GM12878 (cell line): ENCODE results near the gene GSS. TPM values are rescaled to one million over a fixed set of nuclear protein-coding genes. Genes with fewer than 3 reads are reported as not detected.

Experiments
- ATAC-seq: fragments of 200-7000 bp; cut with Tn5 transposase; 3 replicates; pipeline ENCODE4 v1.9.1; 2020; ENCODE audit warnings: mild to moderate bottlenecking, moderate library complexity
- BruUV-seq: library from RNA; stranded (reverse); fragments of 400-500 nt; replicated peaks from 2 replicates; lab custom pipeline; 2021; lab: Mats Ljungman, UMichigan
- CTCF ChIA-PET: fragments of 300-600 bp; sonication (Branson Sonifier 250); formaldehyde crosslinking; extraction: SDS; loops from one replicate; lab custom pipeline; 2021; ENCODE audit warnings: inconsistent platforms; lab: Yijun Ruan, JAX
- POLR2A ChIA-PET: fragments of 350-600 bp; formaldehyde crosslinking; extraction: SDS; loops from one replicate; lab custom pipeline; 2021; ENCODE audit warnings: inconsistent platforms; lab: Charles Lee
- RAD21 ChIA-PET: fragments of 300-600 bp; sonication (Branson Sonifier 250); formaldehyde crosslinking; loops from one replicate; lab custom pipeline; 2023; ENCODE audit warnings: antibody characterized with exemption; ENCODE audit not compliant: unreplicated experiment; lab: Charles Lee
- SMC1A ChIA-PET: fragments of 300-600 bp; sonication (Branson Sonifier 250); formaldehyde crosslinking; loops from one replicate; lab custom pipeline; 2023; ENCODE audit not compliant: unreplicated experiment, uncharacterized antibody; lab: Charles Lee
- DNase-seq: peaks from one replicate; pipeline ENCODE4 v3.0.0-alpha.2; 2011; ENCODE audit warnings: low read depth, low spot score
- FAIRE-seq: peaks from 3 replicates; lab custom pipeline; 2011; peaks lifted over from hg19 to GRCh38; lab: Jason Lieb, UNC
- H2AFZ ChIP-seq: 2 replicates; pipeline ENCODE4 v1.6.0; 2011; ENCODE audit warnings: low read depth, low read length, control low read depth; ENCODE audit not compliant: control insufficient read depth
- H3K27ac ChIP-seq: 2 replicates; pipeline ENCODE4 v1.5.1; 2011; ENCODE audit warnings: control low read depth; ENCODE audit not compliant: control insufficient read depth, insufficient read depth
- H3K27me3 ChIP-seq, 2 experiments: replicated peaks in 1 of 2; 2 replicates each; pipeline versions ENCODE4 v1.6.0 to v1.6.1; 2011; ENCODE audit warnings: low read length in 1 of 2; ENCODE audit not compliant: control insufficient read depth in 2 of 2, insufficient read depth in 2 of 2
- H3K36me3 ChIP-seq, 2 experiments: 2 replicates each; pipeline ENCODE4 v1.5.1; 2011; ENCODE audit warnings: low read length in 1 of 2; ENCODE audit not compliant: control insufficient read depth in 2 of 2, insufficient read depth in 2 of 2
- H3K4me1 ChIP-seq: 2 replicates; pipeline ENCODE4 v1.6.1; 2011; ENCODE audit warnings: mild to moderate bottlenecking, low read length, moderate library complexity, mixed read lengths; ENCODE audit not compliant: control insufficient read depth, insufficient read depth
- H3K4me2 ChIP-seq: 2 replicates; pipeline ENCODE4 v1.6.0; 2011; ENCODE audit warnings: control low read depth; ENCODE audit not compliant: control insufficient read depth, insufficient read depth
- H3K4me3 ChIP-seq: fragments of 200-600 bp; sonication (generic); 2 replicates; pipeline ENCODE4 v1.5.1; 2016
- H3K79me2 ChIP-seq: 2 replicates; pipeline ENCODE4 v1.6.0; 2011; ENCODE audit warnings: low read length; ENCODE audit not compliant: control insufficient read depth, insufficient read depth
- H3K9ac ChIP-seq: 2 replicates; pipeline ENCODE4 v1.8.0; 2011; ENCODE audit warnings: low read length, control low read depth, mixed read lengths; ENCODE audit not compliant: control insufficient read depth, insufficient read depth
- H3K9me3 ChIP-seq: replicated peaks from 3 replicates; pipeline ENCODE4 v1.5.1; 2011; ENCODE audit warnings: mild to moderate bottlenecking, low read length; ENCODE audit not compliant: control insufficient read depth, insufficient read depth
- H4K20me1 ChIP-seq: 2 replicates; pipeline ENCODE4 v1.6.0; 2011; ENCODE audit not compliant: control insufficient read depth, insufficient read depth
- BACH1 ChIP-seq: fragments of 450-650 bp; IDR thresholded peaks from 2 replicates; pipeline ENCODE4 v1.6.1; 2017; ENCODE audit warnings: mild to moderate bottlenecking, borderline replicate concordance
- KAT2A ChIP-seq: conservative IDR thresholded peaks from 2 replicates; pipeline ENCODE4 v1.6.1; 2011; ENCODE audit warnings: low read depth, low read length; ENCODE audit not compliant: control insufficient read depth
- MEF2A ChIP-seq: IDR thresholded peaks from 2 replicates; pipeline ENCODE4 v1.6.1; 2011; ENCODE audit warnings: low read depth, mild to moderate bottlenecking, low read length, moderate library complexity; ENCODE audit not compliant: insufficient read depth
- MYB ChIP-seq: fragments of 150-350 bp; IDR thresholded peaks from 2 replicates; pipeline ENCODE4 v1.6.1; 2014; ENCODE audit warnings: mild to moderate bottlenecking, low read depth, low read length, borderline replicate concordance
- PAX8 ChIP-seq: fragments of 450-650 bp; IDR thresholded peaks from 2 replicates; pipeline ENCODE4 v1.6.1; 2017; ENCODE audit warnings: mild to moderate bottlenecking, moderate library complexity
- RELA ChIP-seq: fragments of 450-650 bp; IDR thresholded peaks from 2 replicates; pipeline ENCODE4 v1.8.0; 2014; ENCODE audit warnings: borderline replicate concordance; ENCODE audit not compliant: partially characterized antibody
- SMAD5 ChIP-seq: IDR thresholded peaks from 2 replicates; pipeline ENCODE4 v1.6.1; 2016; ENCODE audit warnings: antibody characterized with exemption, low read depth
- SUZ12 ChIP-seq: fragments of 200-600 bp; sonication (generic); IDR thresholded peaks from one replicate; pipeline ENCODE4 v1.6.1; 2018; ENCODE audit warnings: antibody characterized with exemption, mild to moderate bottlenecking; ENCODE audit not compliant: unreplicated experiment
- TCF12 ChIP-seq: IDR thresholded peaks from 2 replicates; pipeline ENCODE4 v1.6.1; 2011; ENCODE audit warnings: low read depth, mild to moderate bottlenecking, low read length
- TCF7 ChIP-seq: IDR thresholded peaks from 2 replicates; pipeline ENCODE4 v1.6.1; 2014; ENCODE audit warnings: antibody characterized with exemption, borderline replicate concordance
- ZNF217 ChIP-seq: fragments of 450-650 bp; IDR thresholded peaks from 2 replicates; pipeline ENCODE4 v1.6.1; 2017; ENCODE audit warnings: antibody characterized with exemption, mild to moderate bottlenecking
- WGBS: methylation state at CpG from one replicate; pipeline ENCODE4 v1.1.6; 2016; ENCODE audit warnings: low lambda C conversion rate; ENCODE audit not compliant: insufficient replicate concordance, insufficient coverage; ENCODE audit errors: missing lambda C conversion rate; 5-methylcytosine and 5-hydroxymethylcytosine counted together
- in situ Hi-C: fragments of 300-500 bp; cut with MboI; formaldehyde crosslinking; loops from 9 replicates; pipeline ENCODE4 v1.14.3; 2018; ENCODE audit warnings: mixed read lengths
- intact Hi-C: fragments of 100-400 bp; cut with micrococcal nuclease; formaldehyde crosslinking; loops from one replicate; pipeline ENCODE4 v1.14.2; 2022; ENCODE audit not compliant: unreplicated experiment
- polyA plus RNA-seq, 11 experiments: library from polyadenylated mRNA; depleted of rRNA in 4 of 11; unstranded in 6 of 11; stranded (reverse) in 5 of 11; fragments of >200 nt; fragmentation: Nextera tagmentation in 4 of 11; fragmentation: Illumina TruSeq in 1 of 11; extraction: Ambion mirVana in 4 of 11; extraction: Trizol in 1 of 11; gene quantifications; 1 replicate in 1 of 11; 2 replicates in 10 of 11; pipeline versions ENCODE4 v1.2.1 to v1.2.3, GENCODE V29; 2011 to 2016; ENCODE audit warnings: inconsistent platforms in 2 of 11, missing spikeins in 2 of 11, low read depth in 1 of 11
- total RNA-seq, 4 experiments: library from RNA; depleted of rRNA in 3 of 4; stranded (reverse); fragments of >200 nt in 3 of 4; fragmentation: Illumina TruSeq in 1 of 4; extraction: Trizol in 1 of 4; gene quantifications; 2 replicates each; pipeline versions ENCODE4 v1.2.1 to v1.2.3, GENCODE V29; 2013 to 2021
- TF ChIP-seq, protein P1 (sequence below): IDR thresholded peaks from 2 replicates; pipeline ENCODE4 v1.6.1; 2011; ENCODE audit warnings: borderline replicate concordance, low read depth, mild to moderate bottlenecking, moderate library complexity, mixed read lengths, low read length; ENCODE audit not compliant: insufficient read depth; ENCODE audit errors: extremely low read length
- TF ChIP-seq, protein P2 (sequence below): IDR thresholded peaks from 2 replicates; pipeline ENCODE4 v1.6.1; 2012; ENCODE audit warnings: mild to moderate bottlenecking, low read depth, low read length

The GSS gene
- total and polyA plus RNA-seq, 10 of the 15 experiments (the other 5 are each of a cell fraction or from before 2014, with no cell fraction given): 12.7 to 120 (median 67.4) TPM

DNA sequence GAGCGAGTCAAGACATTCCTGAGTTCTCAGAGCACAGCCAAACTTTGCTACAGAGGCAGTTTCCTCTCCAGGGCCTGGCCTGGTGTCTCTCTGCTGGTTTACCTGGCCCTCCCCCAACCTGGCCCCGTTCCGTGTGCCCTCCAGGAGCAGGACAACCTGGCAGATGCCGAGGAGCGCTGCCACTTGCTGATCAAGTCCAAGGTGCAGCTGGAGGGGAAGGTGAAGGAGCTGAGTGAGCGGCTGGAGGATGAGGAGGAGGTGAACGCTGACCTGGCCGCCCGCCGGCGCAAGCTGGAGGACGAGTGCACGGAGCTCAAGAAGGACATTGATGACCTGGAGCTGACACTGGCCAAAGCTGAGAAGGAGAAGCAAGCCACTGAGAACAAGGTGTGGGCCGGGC is 39.6 kb upstream of the GSS start:
- intact Hi-C loops (no loop called here), in situ Hi-C loops (no loop called here)
- Histone ChIP-seq H3K4me3 (no peak overlapping the region), H3K9ac (no peak overlapping the region), H3K27me3 (no peaks in the 10 kb centered on the region), H4K20me1 (no peaks in the 10 kb centered on the region), H3K4me2 (no peak overlapping the region), H3K79me2 (no peaks in the 10 kb centered on the region), H3K4me1 (no peaks in the 10 kb centered on the region), H3K27ac (no peak overlapping the region), H3K9me3 (no peaks in the 10 kb centered on the region), H2AFZ (no peak overlapping the region), H3K36me3 (peaks cover 0 to 7% of the 10 kb centered on the region in 2 experiments; a peak in 3 of 4 replicates)
- ChIA-PET POLR2A (no interaction called here), CTCF (no interaction called here), RAD21 (no interaction called here), SMC1A (no interaction called here)
- TF ChIP-seq, protein P1, sequence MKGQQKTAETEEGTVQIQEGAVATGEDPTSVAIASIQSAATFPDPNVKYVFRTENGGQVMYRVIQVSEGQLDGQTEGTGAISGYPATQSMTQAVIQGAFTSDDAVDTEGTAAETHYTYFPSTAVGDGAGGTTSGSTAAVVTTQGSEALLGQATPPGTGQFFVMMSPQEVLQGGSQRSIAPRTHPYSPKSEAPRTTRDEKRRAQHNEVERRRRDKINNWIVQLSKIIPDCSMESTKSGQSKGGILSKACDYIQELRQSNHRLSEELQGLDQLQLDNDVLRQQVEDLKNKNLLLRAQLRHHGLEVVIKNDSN: no peak
- no peak for TF ChIP-seq PAX8
- no peak for TF ChIP-seq ZNF217
- no peak for TF ChIP-seq MEF2A
- TF ChIP-seq TCF7: no peak
- no peak for TF ChIP-seq KAT2A
- no peak for TF ChIP-seq SMAD5
- TF ChIP-seq, protein P2, sequence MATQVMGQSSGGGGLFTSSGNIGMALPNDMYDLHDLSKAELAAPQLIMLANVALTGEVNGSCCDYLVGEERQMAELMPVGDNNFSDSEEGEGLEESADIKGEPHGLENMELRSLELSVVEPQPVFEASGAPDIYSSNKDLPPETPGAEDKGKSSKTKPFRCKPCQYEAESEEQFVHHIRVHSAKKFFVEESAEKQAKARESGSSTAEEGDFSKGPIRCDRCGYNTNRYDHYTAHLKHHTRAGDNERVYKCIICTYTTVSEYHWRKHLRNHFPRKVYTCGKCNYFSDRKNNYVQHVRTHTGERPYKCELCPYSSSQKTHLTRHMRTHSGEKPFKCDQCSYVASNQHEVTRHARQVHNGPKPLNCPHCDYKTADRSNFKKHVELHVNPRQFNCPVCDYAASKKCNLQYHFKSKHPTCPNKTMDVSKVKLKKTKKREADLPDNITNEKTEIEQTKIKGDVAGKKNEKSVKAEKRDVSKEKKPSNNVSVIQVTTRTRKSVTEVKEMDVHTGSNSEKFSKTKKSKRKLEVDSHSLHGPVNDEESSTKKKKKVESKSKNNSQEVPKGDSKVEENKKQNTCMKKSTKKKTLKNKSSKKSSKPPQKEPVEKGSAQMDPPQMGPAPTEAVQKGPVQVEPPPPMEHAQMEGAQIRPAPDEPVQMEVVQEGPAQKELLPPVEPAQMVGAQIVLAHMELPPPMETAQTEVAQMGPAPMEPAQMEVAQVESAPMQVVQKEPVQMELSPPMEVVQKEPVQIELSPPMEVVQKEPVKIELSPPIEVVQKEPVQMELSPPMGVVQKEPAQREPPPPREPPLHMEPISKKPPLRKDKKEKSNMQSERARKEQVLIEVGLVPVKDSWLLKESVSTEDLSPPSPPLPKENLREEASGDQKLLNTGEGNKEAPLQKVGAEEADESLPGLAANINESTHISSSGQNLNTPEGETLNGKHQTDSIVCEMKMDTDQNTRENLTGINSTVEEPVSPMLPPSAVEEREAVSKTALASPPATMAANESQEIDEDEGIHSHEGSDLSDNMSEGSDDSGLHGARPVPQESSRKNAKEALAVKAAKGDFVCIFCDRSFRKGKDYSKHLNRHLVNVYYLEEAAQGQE: no peak
- no peak for TF ChIP-seq SUZ12
- TF ChIP-seq TCF12: no peak
- TF ChIP-seq MYB: no peak
- no peak for TF ChIP-seq RELA
- no peak for TF ChIP-seq BACH1
- WGBS: 93% methylated on average over 14 of the region's 14 CpGs
- no TSS peak for BruUV-seq
- no peak for FAIRE-seq
- no peak for DNase-seq
- no peak for ATAC-seq
